ENCODE results near the gene ATP9A. TPM values are rescaled to one million over a fixed set of nuclear protein-coding genes. Genes with fewer than 3 reads are reported as not detected.
"Not testable (repeated sequence)": the region's sequence is repeated elsewhere in the genome, so short reads cannot be mapped to it uniquely, and the experiment has no call there.

The ATP9A gene
- total RNA-seq, 2 experiments from 2014 or later: 1.1 to 1.3 TPM

- no peaks in the 10 kb centered on the region for H3K36me3 Mint-ChIP-seq
- H3K9me3 Mint-ChIP-seq: no peaks in the 10 kb centered on the region
- H3K27me3 Mint-ChIP-seq: peaks cover 22% of the 10 kb centered on the region
- POLR2A ChIA-PET: no interaction called here
- peaks cover 7% of the 10 kb centered on the region for H3K4me1 Mint-ChIP-seq
- ATAC-seq (ENCODE audit: low read depth): no peak
- DNase-seq: no peak
- H3K4me3 Mint-ChIP-seq: no peak overlapping the region
- H3K27ac Mint-ChIP-seq: no peak overlapping the region
Observed at GRCh38 chr20:51667002-51667408, 101.2 kb downstream of the ATP9A start.

- DNase-seq (no peak), ATAC-seq (ENCODE audit: low read depth) (no peak)
- H3K4me3 Mint-ChIP-seq: no peak overlapping the region
- H3K27ac Mint-ChIP-seq: no peak overlapping the region
- POLR2A ChIA-PET: no interaction called here
- H3K27me3 Mint-ChIP-seq: peaks cover 22% of the 10 kb centered on the region
- H3K9me3 Mint-ChIP-seq: no peaks in the 10 kb centered on the region
- peaks cover 14% of the 10 kb centered on the region for H3K4me1 Mint-ChIP-seq
- no peaks in the 10 kb centered on the region for H3K36me3 Mint-ChIP-seq
Observed at GRCh38 chr20:51666126-51666525, 102.1 kb downstream of the ATP9A start.

- Mint-ChIP-seq H3K27me3 (peaks cover 24% of the 10 kb centered on the region), H3K4me1 (peaks cover 16% of the 10 kb centered on the region), H3K4me3 (no peak overlapping the region), H3K9me3 (no peaks in the 10 kb centered on the region), H3K36me3 (no peaks in the 10 kb centered on the region), H3K27ac (no peak overlapping the region)
- POLR2A ChIA-PET: no interaction called here
- no peak for ATAC-seq (ENCODE audit: low read depth)
- DNase-seq: no peak
Observed at GRCh38 chr20:51665543-51666118, 102.6 kb downstream of the ATP9A start.

- POLR2A ChIA-PET: interaction anchor here (0.7 kb wide), 1 partner anchor 232 kb away, joined by 3 read pairs; no protein-coding TSS in a partner anchor
- no peaks in the 10 kb centered on the region for H3K9me3 Mint-ChIP-seq
- ATAC-seq (ENCODE audit: low read depth): peak; percentile 92
- peak overlapping the region; percentile 45 for H3K27ac Mint-ChIP-seq
- DNase-seq: no peak
- H3K4me3 Mint-ChIP-seq: no peak overlapping the region
- H3K36me3 Mint-ChIP-seq: no peaks in the 10 kb centered on the region
- peaks cover 12% of the 10 kb centered on the region for H3K4me1 Mint-ChIP-seq
- H3K27me3 Mint-ChIP-seq: peaks cover 27% of the 10 kb centered on the region
Observed at GRCh38 chr20:51661609-51662178, 106.5 kb downstream of the ATP9A start.

GRCh38 chr20:51660672-51661608 is 107.2 kb downstream of the ATP9A start:
- POLR2A ChIA-PET: interaction anchor here (0.7 kb wide), 1 partner anchor 233 kb away, joined by 3 read pairs; no protein-coding TSS in a partner anchor
- Mint-ChIP-seq H3K27me3 (peaks cover 26% of the 10 kb centered on the region), H3K9me3 (no peaks in the 10 kb centered on the region), H3K4me1 (peaks cover 12% of the 10 kb centered on the region), H3K36me3 (no peaks in the 10 kb centered on the region), H3K27ac (no peak overlapping the region), H3K4me3 (no peak overlapping the region)
- DNase-seq (no peak), ATAC-seq (ENCODE audit: low read depth) (peak; percentile 12)

- no peak overlapping the region for H3K4me3 Mint-ChIP-seq
- H3K36me3 Mint-ChIP-seq: no peaks in the 10 kb centered on the region
- peaks cover 22% of the 10 kb centered on the region for H3K27me3 Mint-ChIP-seq
- ATAC-seq (ENCODE audit: low read depth) (no peak), DNase-seq (no peak)
- H3K27ac Mint-ChIP-seq: no peak overlapping the region
- no peaks in the 10 kb centered on the region for H3K9me3 Mint-ChIP-seq
- H3K4me1 Mint-ChIP-seq: peaks cover 12% of the 10 kb centered on the region
- POLR2A ChIA-PET: no interaction called here
Observed at GRCh38 chr20:51659491-51660050, 108.6 kb downstream of the ATP9A start.

- no peaks in the 10 kb centered on the region for H3K9me3 Mint-ChIP-seq
Observed at GRCh38 chr20:51656726-51657260, 111.4 kb downstream of the ATP9A start.

GRCh38 chr20:51656089-51656488 is 112.1 kb downstream of the ATP9A start:
- H3K9me3 Mint-ChIP-seq; H3K4me1 Mint-ChIP-seq; ATAC-seq (ENCODE audit: low read depth); POLR2A ChIA-PET; H3K36me3 Mint-ChIP-seq; H3K4me3 Mint-ChIP-seq; DNase-seq; H3K27ac Mint-ChIP-seq: not testable (repeated sequence)
- peaks cover 15% of the 10 kb centered on the region for H3K27me3 Mint-ChIP-seq

More at GRCh38 chr20:51656726-51657260, 111.4 kb downstream of the ATP9A start:
- Mint-ChIP-seq H3K4me3 (no peak overlapping the region), H3K27me3 (peaks cover 15% of the 10 kb centered on the region), H3K36me3 (no peaks in the 10 kb centered on the region), H3K27ac (no peak overlapping the region), H3K4me1 (peaks cover 9% of the 10 kb centered on the region)
- ATAC-seq (ENCODE audit: low read depth): no peak
- POLR2A ChIA-PET: no interaction called here
- DNase-seq: no peak

GRCh38 chr20:51654495-51654894 is 113.7 kb downstream of the ATP9A start:
- ATAC-seq (ENCODE audit: low read depth) (no peak), DNase-seq (no peak)
- H3K4me3 Mint-ChIP-seq: no peak overlapping the region
- H3K36me3 Mint-ChIP-seq: no peaks in the 10 kb centered on the region
- H3K27ac Mint-ChIP-seq: no peak overlapping the region
- H3K9me3 Mint-ChIP-seq: no peaks in the 10 kb centered on the region
- POLR2A ChIA-PET: no interaction called here
- H3K27me3 Mint-ChIP-seq: peaks cover 10% of the 10 kb centered on the region
- H3K4me1 Mint-ChIP-seq: no peaks in the 10 kb centered on the region

GRCh38 chr20:51654060-51654459 is 114.1 kb downstream of the ATP9A start:
- POLR2A ChIA-PET: no interaction called here
- DNase-seq: no peak
- H3K27me3 Mint-ChIP-seq: peaks cover 8% of the 10 kb centered on the region
- no peaks in the 10 kb centered on the region for H3K9me3 Mint-ChIP-seq
- no peaks in the 10 kb centered on the region for H3K4me1 Mint-ChIP-seq
- no peak for ATAC-seq (ENCODE audit: low read depth)
- H3K4me3 Mint-ChIP-seq: no peak overlapping the region
- no peak overlapping the region for H3K27ac Mint-ChIP-seq
- H3K36me3 Mint-ChIP-seq: no peaks in the 10 kb centered on the region

GRCh38 chr20:51653226-51653625 is 115.0 kb downstream of the ATP9A start:
- no peaks in the 10 kb centered on the region for H3K9me3 Mint-ChIP-seq
- POLR2A ChIA-PET: no interaction called here
- ATAC-seq (ENCODE audit: low read depth): no peak

GRCh38 chr20:51651921-51652549 is 116.2 kb downstream of the ATP9A start:
- H3K27me3 Mint-ChIP-seq: peaks cover 5% of the 10 kb centered on the region
- POLR2A ChIA-PET: no interaction called here
- no peaks in the 10 kb centered on the region for H3K36me3 Mint-ChIP-seq
- no peaks in the 10 kb centered on the region for H3K4me1 Mint-ChIP-seq
- H3K9me3 Mint-ChIP-seq: no peaks in the 10 kb centered on the region
- ATAC-seq (ENCODE audit: low read depth) (no peak), DNase-seq (no peak)
- H3K27ac Mint-ChIP-seq: no peak overlapping the region
- H3K4me3 Mint-ChIP-seq: no peak overlapping the region

More at GRCh38 chr20:51653226-51653625, 115.0 kb downstream of the ATP9A start:
- Mint-ChIP-seq H3K36me3 (no peaks in the 10 kb centered on the region), H3K27me3 (peaks cover 5% of the 10 kb centered on the region), H3K4me3 (no peak overlapping the region), H3K27ac (no peak overlapping the region), H3K4me1 (no peaks in the 10 kb centered on the region)
- no peak for DNase-seq

GRCh38 chr20:51650685-51651134 is 117.5 kb downstream of the ATP9A start:
- Mint-ChIP-seq H3K4me1 (no peaks in the 10 kb centered on the region), H3K36me3 (no peaks in the 10 kb centered on the region), H3K27me3 (peaks cover 7% of the 10 kb centered on the region), H3K4me3 (no peak overlapping the region), H3K9me3 (no peaks in the 10 kb centered on the region), H3K27ac (no peak overlapping the region)
- DNase-seq: no peak
- no peak for ATAC-seq (ENCODE audit: low read depth)
- POLR2A ChIA-PET: no interaction called here
